HG02763 (cell line): ENCODE measurements around the gene MADCAM1.

Source experiments
- ATAC-seq: cut with Tn5 transposase; IDR thresholded peaks from one replicate; pipeline ENCODE4 v1.9.1; 2021; ENCODE audit warnings: mild to moderate bottlenecking, moderate library complexity; ENCODE audit not compliant: unreplicated experiment

The MADCAM1 gene

GRCh38 chr19:547836-548720 lies 51.8 kb downstream of the MADCAM1 start:
- no peak for ATAC-seq

DNA sequence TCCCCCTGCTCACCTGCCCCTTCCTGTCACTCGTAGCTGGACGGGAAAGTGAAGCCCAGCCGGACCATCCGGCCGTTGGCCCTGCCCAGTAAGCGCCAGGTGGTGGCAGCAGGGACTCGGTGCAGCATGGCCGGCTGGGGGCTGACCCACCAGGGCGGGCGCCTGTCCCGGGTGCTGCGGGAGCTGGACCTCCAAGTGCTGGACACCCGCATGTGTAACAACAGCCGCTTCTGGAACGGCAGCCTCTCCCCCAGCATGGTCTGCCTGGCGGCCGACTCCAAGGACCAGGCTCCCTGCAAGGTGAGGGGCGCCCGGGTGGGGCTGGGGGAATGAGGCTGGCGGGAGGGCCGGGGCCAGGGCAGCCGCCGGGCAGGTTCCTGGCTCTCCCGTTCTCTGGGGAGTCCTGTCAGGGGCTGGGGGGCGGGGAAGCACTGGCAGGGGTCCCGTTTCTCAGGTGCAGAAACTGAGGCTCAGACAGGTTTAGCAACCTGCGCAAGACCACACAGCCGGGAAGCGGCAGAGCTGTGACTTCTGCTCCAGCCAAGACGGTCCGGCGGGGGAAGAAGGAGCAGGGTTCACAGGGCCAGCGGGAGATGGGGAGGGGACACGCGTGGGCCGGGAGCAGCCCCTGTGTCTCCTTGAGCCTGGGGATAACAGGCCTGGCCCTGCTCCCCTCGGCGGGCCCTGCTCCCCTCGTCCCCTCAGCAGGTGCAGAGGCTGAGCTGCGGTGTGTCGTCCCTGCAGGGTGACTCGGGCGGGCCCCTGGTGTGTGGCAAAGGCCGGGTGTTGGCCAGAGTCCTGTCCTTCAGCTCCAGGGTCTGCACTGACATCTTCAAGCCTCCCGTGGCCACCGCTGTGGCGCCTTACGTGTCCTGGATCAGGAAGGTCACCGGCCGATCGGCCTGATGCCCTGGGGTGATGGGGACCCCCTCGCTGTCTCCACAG lies 52.9 kb downstream of the MADCAM1 start:
- ATAC-seq = no peak

- no peak for ATAC-seq
These were observed 58.5 kb downstream of the MADCAM1 start for GRCh38 chr19:554817-555216.
